Mesenchymal stem cell (in vitro differentiated cells and primary cell): ENCODE data around the gene PCYT2.
A peak's percentile ranks its signal among the peaks of the same experiment; 100 is the strongest.

Source experiments
- DNase-seq: peaks from one replicate; pipeline ENCODE4 v3.0.0-alpha.2; 2013
- H2AFZ ChIP-seq: one replicate; pipeline ENCODE4 v1.6.1; 2013; ENCODE audit warnings: low read depth, mild to moderate bottlenecking, control low read depth, inconsistent platforms, low read length, moderate library complexity
- H2AK5ac ChIP-seq: 2 replicates; pipeline ENCODE4 v1.6.1; 2013; ENCODE audit warnings: low read length, moderate library complexity, mild to moderate bottlenecking, inconsistent platforms; ENCODE audit not compliant: severe bottlenecking
- H2BK120ac ChIP-seq: one replicate; pipeline ENCODE4 v1.6.1; 2013; ENCODE audit warnings: low read depth, mild to moderate bottlenecking, inconsistent platforms, low read length, moderate library complexity
- H2BK12ac ChIP-seq, 2 experiments: one replicate each; pipeline ENCODE4 v1.6.1; 2013; ENCODE audit warnings: inconsistent platforms in 2 of 2, low read length in 2 of 2, mild to moderate bottlenecking in 2 of 2, moderate library complexity in 2 of 2, control low read depth in 1 of 2
- H2BK15ac ChIP-seq: one replicate; pipeline ENCODE4 v1.6.1; 2013; ENCODE audit warnings: mild to moderate bottlenecking, low read depth, inconsistent platforms; ENCODE audit not compliant: poor library complexity, severe bottlenecking
- H2BK5ac ChIP-seq: 2 replicates; pipeline ENCODE4 v1.6.1; 2013; ENCODE audit warnings: low read depth, mild to moderate bottlenecking, low read length, control low read depth, inconsistent platforms; ENCODE audit not compliant: poor library complexity, severe bottlenecking
- H3K14ac ChIP-seq, 2 experiments: one replicate each; pipeline ENCODE4 v1.6.1; 2013; ENCODE audit warnings: inconsistent platforms in 2 of 2, low read length in 2 of 2, control low read depth in 1 of 2, mild to moderate bottlenecking in 1 of 2, moderate library complexity in 1 of 2
- H3K18ac ChIP-seq, 2 experiments: one replicate each; pipeline ENCODE4 v1.6.1; 2013; ENCODE audit warnings: inconsistent platforms in 2 of 2, low read length in 2 of 2, control low read depth in 1 of 2, low read depth in 1 of 2, mild to moderate bottlenecking in 1 of 2
- H3K23ac ChIP-seq, 2 experiments: one replicate each; pipeline ENCODE4 v1.6.1; 2013; ENCODE audit warnings: inconsistent platforms in 2 of 2, low read length in 2 of 2, mild to moderate bottlenecking in 2 of 2, moderate library complexity in 2 of 2, control low read depth in 1 of 2
- H3K27ac ChIP-seq: 2 replicates; pipeline ENCODE4 v1.5.1; 2013; ENCODE audit warnings: mild to moderate bottlenecking, moderate library complexity, low read length, control low read depth, inconsistent platforms; ENCODE audit not compliant: poor library complexity, severe bottlenecking
- H3K27me3 ChIP-seq, 2 experiments: 2 replicates each; pipeline versions ENCODE4 v1.6.1 to v1.7.0; 2013; ENCODE audit warnings: low read length in 2 of 2, mild to moderate bottlenecking in 2 of 2, moderate library complexity in 2 of 2, control low read depth in 1 of 2, inconsistent platforms in 1 of 2; ENCODE audit not compliant: control insufficient read depth in 1 of 2, insufficient read depth in 1 of 2
- H3K36me3 ChIP-seq, 2 experiments: 2 replicates each; pipeline versions ENCODE4 v1.6.1 to v1.7.0; 2013; ENCODE audit warnings: low read length in 2 of 2, control low read depth in 1 of 2, inconsistent platforms in 1 of 2, low read depth in 1 of 2, mild to moderate bottlenecking in 1 of 2; ENCODE audit not compliant: insufficient read depth in 2 of 2, control insufficient read depth in 1 of 2
- H3K4ac ChIP-seq, 2 experiments: one replicate each; pipeline ENCODE4 v1.6.1; 2013; ENCODE audit warnings: inconsistent platforms in 2 of 2, low read length in 2 of 2, mild to moderate bottlenecking in 2 of 2, moderate library complexity in 2 of 2, control low read depth in 1 of 2, low read depth in 1 of 2
- H3K4me1 ChIP-seq: 2 replicates; pipeline ENCODE4 v1.6.1; 2013; ENCODE audit warnings: low read depth, low read length, control low read depth; ENCODE audit not compliant: control insufficient read depth, insufficient read depth
- H3K4me2 ChIP-seq: 2 replicates; pipeline ENCODE4 v1.6.1; 2013; ENCODE audit warnings: low read length, mild to moderate bottlenecking, inconsistent platforms; ENCODE audit not compliant: poor library complexity, severe bottlenecking
- H3K4me3 ChIP-seq, 2 experiments: 2 replicates each; pipeline versions ENCODE4 v1.5.1 to v1.7.0; 2013; ENCODE audit warnings: low read length in 2 of 2, mild to moderate bottlenecking in 2 of 2, control low read depth in 1 of 2, low read depth in 1 of 2; ENCODE audit not compliant: insufficient read depth in 1 of 2
- H3K79me1 ChIP-seq: replicated peaks from 2 replicates; pipeline ENCODE4 v1.6.1; 2013; ENCODE audit warnings: mild to moderate bottlenecking, control low read depth, low read length, inconsistent platforms; ENCODE audit not compliant: poor library complexity, severe bottlenecking
- H3K9ac ChIP-seq: 2 replicates; pipeline ENCODE4 v1.7.0; 2013; ENCODE audit warnings: mild to moderate bottlenecking, low read length, moderate library complexity
- H3K9me3 ChIP-seq: 2 replicates; pipeline ENCODE4 v1.7.0; 2013; ENCODE audit warnings: mild to moderate bottlenecking, low read length; ENCODE audit not compliant: control insufficient read depth
- H4K8ac ChIP-seq: one replicate; pipeline ENCODE4 v1.6.1; 2013; ENCODE audit warnings: inconsistent platforms, mild to moderate bottlenecking, low read length, moderate library complexity
- H4K91ac ChIP-seq: one replicate; pipeline ENCODE4 v1.6.1; 2013; ENCODE audit warnings: mild to moderate bottlenecking, low read length, inconsistent platforms
- WGBS: methylation state at CpG from one replicate; pipeline ENCODE4 v1.1.7; 2013; ENCODE audit warnings: mixed read lengths; 5-methylcytosine and 5-hydroxymethylcytosine counted together

Gene PCYT2

DNA sequence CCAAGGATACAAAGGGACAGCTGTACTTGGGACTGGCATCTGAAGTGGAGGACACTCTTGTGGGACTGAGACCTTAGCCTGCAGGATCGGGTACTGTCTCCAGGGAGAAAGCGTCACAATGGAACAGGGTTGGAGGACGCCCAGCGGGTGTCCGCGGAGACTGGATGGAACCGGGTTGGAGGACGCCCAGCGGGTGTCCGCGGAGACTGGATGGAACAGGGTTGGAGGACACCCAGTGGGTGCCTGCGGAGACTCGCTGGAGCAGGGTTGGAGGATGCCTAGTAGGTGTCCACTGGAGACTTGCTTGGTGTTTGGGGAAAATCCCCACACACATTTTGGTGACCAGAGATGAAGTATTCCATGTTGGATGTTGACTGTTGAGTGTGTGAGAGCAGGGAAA, 36.0 kb upstream of the PCYT2 start, which contains the start of gene MYADML2:
Gene MYADML2, minus strand, starts transcription at position 45 of the 400 bp plus-strand sequence. CDS start 5,492 bp downstream, outside the sequence.
- H3K18ac ChIP-seq: no peak within 1 kb of the TSS
- no peaks in the 10 kb centered on the region for H3K79me1 ChIP-seq
- no peak within 1 kb of the TSS for H3K4ac ChIP-seq
- no peak within 1 kb of the TSS for H4K91ac ChIP-seq
- peaks cover 2 to 34% of the 10 kb centered on the region in 2 experiments for H3K27me3 ChIP-seq
- no peak within 1 kb of the TSS for H2AFZ ChIP-seq
- H4K8ac ChIP-seq: no peak within 1 kb of the TSS
- H3K36me3 ChIP-seq: no peaks in the 10 kb centered on the region
- H3K9ac ChIP-seq: no peak within 1 kb of the TSS
- no peak within 1 kb of the TSS for H3K4me3 ChIP-seq
- no peak within 1 kb of the TSS for H2BK120ac ChIP-seq
- no peak within 1 kb of the TSS for H2AK5ac ChIP-seq
- no peak within 1 kb of the TSS for H2BK5ac ChIP-seq
- no peak within 1 kb of the TSS for H3K14ac ChIP-seq
- H3K9me3 ChIP-seq: no peaks in the 10 kb centered on the region
- H3K23ac ChIP-seq: no peak within 1 kb of the TSS
- no peak within 1 kb of the TSS for H3K27ac ChIP-seq
- WGBS: 81% methylated on average over 10 of the region's 13 CpGs
- no peak within 1 kb of the TSS for H2BK12ac ChIP-seq
- H3K4me2 ChIP-seq: no peak within 1 kb of the TSS
- no peaks in the 10 kb centered on the region for H3K4me1 ChIP-seq
- DNase-seq: no peak
- no peak within 1 kb of the TSS for H2BK15ac ChIP-seq

- Histone ChIP-seq H2AK5ac (no peak overlapping the region), H2AFZ (no peak overlapping the region), H3K27me3 (peaks cover 13 to 41% of the 10 kb centered on the region in 2 experiments), H3K36me3 (no peaks in the 10 kb centered on the region), H2BK12ac (no peak overlapping the region), H3K4me2 (no peak overlapping the region), H2BK5ac (no peak overlapping the region), H3K9ac (no peak overlapping the region), H3K27ac (no peak overlapping the region), H3K14ac (no peak overlapping the region), H3K23ac (no peak overlapping the region), H3K4ac (no peak overlapping the region), H2BK15ac (no peak overlapping the region), H4K8ac (no peak overlapping the region), H2BK120ac (no peak overlapping the region), H3K4me1 (peaks cover 6% of the 10 kb centered on the region), H3K9me3 (no peaks in the 10 kb centered on the region), H3K79me1 (no peaks in the 10 kb centered on the region), H4K91ac (no peak overlapping the region), H3K4me3 (no peak overlapping the region), H3K18ac (no peak overlapping the region)
- no peak for DNase-seq
- 94% methylated on average over 9 of the region's 9 CpGs for WGBS
Measured at GRCh38 chr17:81944858-81945257, 33.7 kb upstream of the PCYT2 start.

DNA sequence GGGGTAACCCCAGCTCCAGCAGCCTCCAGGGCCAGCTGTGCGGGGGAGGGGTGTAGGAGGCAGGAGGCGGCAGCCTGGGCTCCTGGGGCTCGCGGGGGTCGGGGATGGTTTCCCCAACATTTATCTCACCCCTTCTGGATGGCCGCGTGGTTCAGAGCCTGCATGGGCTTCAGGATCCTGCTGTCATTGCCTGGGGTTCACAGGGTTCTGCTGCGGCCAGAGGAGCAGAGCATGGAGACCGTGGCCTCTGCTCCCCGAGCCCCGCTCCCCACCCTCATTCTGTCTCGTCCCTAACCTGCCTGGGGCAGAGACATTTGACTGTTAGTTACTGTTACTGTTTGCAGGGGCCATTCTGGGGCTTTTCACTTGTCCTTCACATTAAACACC, 31.0 kb upstream of the PCYT2 start:
- H3K4me1 ChIP-seq: peaks cover 6% of the 10 kb centered on the region
- no peak overlapping the region for H3K18ac ChIP-seq
- H3K27me3 ChIP-seq: peaks cover 13 to 50% of the 10 kb centered on the region in 2 experiments
- H4K91ac ChIP-seq: no peak overlapping the region
- H4K8ac ChIP-seq: no peak overlapping the region
- no peaks in the 10 kb centered on the region for H3K79me1 ChIP-seq
- no peak overlapping the region for H3K4me3 ChIP-seq
- no peak overlapping the region for H2BK5ac ChIP-seq
- no peak for DNase-seq
- H3K9me3 ChIP-seq: no peaks in the 10 kb centered on the region
- H2BK15ac ChIP-seq: peak overlapping the region; percentile 19
- H3K36me3 ChIP-seq: no peaks in the 10 kb centered on the region
- H3K4me2 ChIP-seq: no peak overlapping the region
- no peak overlapping the region for H3K14ac ChIP-seq
- H3K4ac ChIP-seq: no peak overlapping the region
- no peak overlapping the region for H2AK5ac ChIP-seq
- WGBS: 77% methylated on average over 7 of the region's 12 CpGs
- no peak overlapping the region for H3K27ac ChIP-seq
- no peak overlapping the region for H3K23ac ChIP-seq
- H2AFZ ChIP-seq: no peak overlapping the region
- no peak overlapping the region for H2BK120ac ChIP-seq
- H2BK12ac ChIP-seq: no peak overlapping the region
- no peak overlapping the region for H3K9ac ChIP-seq

- no peak overlapping the region for H3K27ac ChIP-seq
- H3K4ac ChIP-seq: no peak overlapping the region
- no peak overlapping the region for H4K91ac ChIP-seq
- H2BK5ac ChIP-seq: no peak overlapping the region
- peak overlapping the region; percentile 19 for H2BK15ac ChIP-seq
- H3K79me1 ChIP-seq: peaks cover 1% of the 10 kb centered on the region
- no peak overlapping the region for H2BK120ac ChIP-seq
- H4K8ac ChIP-seq: no peak overlapping the region
- H2BK12ac ChIP-seq: no peak overlapping the region
- WGBS: 56% methylated on average over 29 of the region's 30 CpGs
- DNase-seq: no peak
- H2AK5ac ChIP-seq: no peak overlapping the region
- no peaks in the 10 kb centered on the region for H3K36me3 ChIP-seq
- H3K4me2 ChIP-seq: no peak overlapping the region
- no peaks in the 10 kb centered on the region for H3K9me3 ChIP-seq
- peaks cover 9% of the 10 kb centered on the region for H3K4me1 ChIP-seq
- peaks cover 13 to 47% of the 10 kb centered on the region in 2 experiments for H3K27me3 ChIP-seq
- H2AFZ ChIP-seq: no peak overlapping the region
- no peak overlapping the region for H3K14ac ChIP-seq
- H3K9ac ChIP-seq: no peak overlapping the region
- no peak overlapping the region for H3K23ac ChIP-seq
- no peak overlapping the region for H3K4me3 ChIP-seq
- H3K18ac ChIP-seq: no peak overlapping the region
Measured at GRCh38 chr17:81941484-81942166, 30.4 kb upstream of the PCYT2 start.
